ENCODE results near the gene CDKN1C.

Gene CDKN1C

GRCh38 chr11:2885678-2886081 is at the start of gene CDKN1C:
CDKN1C (minus strand) TSS chr11:2885775; CDS start chr11:2885456, 319 bp downstream.
- Histone ChIP-seq H3K9ac (ENCODE audit: low read length) (no peak within 1 kb of the TSS), H3K9me2 (replicated peaks; ENCODE audit: insufficient read depth, low read length) (no peaks in the 10 kb centered on the region), H4K20me1 (ENCODE audit: low read depth, low read length) (no peaks in the 10 kb centered on the region), H3K4me2 (ENCODE audit: low read depth, low read length, poor library complexity, severe bottlenecking) (no peak within 1 kb of the TSS), H3K9me3 (ENCODE audit: insufficient read depth, low read length) (no peaks in the 10 kb centered on the region), H3K79me2 (ENCODE audit: insufficient read depth, low read length) (no peaks in the 10 kb centered on the region), H3K27me3 (ENCODE audit: low read length) (no peaks in the 10 kb centered on the region), H3F3A (ENCODE audit: insufficient read depth) (no peaks in the 10 kb centered on the region), H3K27ac (ENCODE audit: low read depth, low read length) (no peak within 1 kb of the TSS), H2AFZ (ENCODE audit: low read depth, low read length, severe bottlenecking) (no peak within 1 kb of the TSS), H3K36me3 (ENCODE audit: low read length) (no peaks in the 10 kb centered on the region), H3K4me3 (ENCODE audit: insufficient read depth, low read length, poor library complexity, severe bottlenecking) (no peak within 1 kb of the TSS)
- TF ChIP-seq EZH2phosphoT487 (conservative IDR thresholded peaks at IDR 0.05; ENCODE audit: low read length) (no peak), CTCF (IDR thresholded peaks at IDR 0.05; ENCODE audit: insufficient read depth, low read length, poor library complexity, severe bottlenecking) (no peak)

- Histone ChIP-seq H3K4me2 (ENCODE audit: low read depth, low read length, poor library complexity, severe bottlenecking) (no peak overlapping the region), H3K4me3 (ENCODE audit: insufficient read depth, low read length, poor library complexity, severe bottlenecking) (no peak overlapping the region), H3K9me2 (replicated peaks; ENCODE audit: insufficient read depth, low read length) (no peaks in the 10 kb centered on the region), H3K27ac (ENCODE audit: low read depth, low read length) (no peak overlapping the region), H3K9ac (ENCODE audit: low read length) (no peak overlapping the region), H3K27me3 (ENCODE audit: low read length) (no peaks in the 10 kb centered on the region), H3K79me2 (ENCODE audit: insufficient read depth, low read length) (no peaks in the 10 kb centered on the region), H2AFZ (ENCODE audit: low read depth, low read length, severe bottlenecking) (no peak overlapping the region), H4K20me1 (ENCODE audit: low read depth, low read length) (no peaks in the 10 kb centered on the region), H3K9me3 (ENCODE audit: insufficient read depth, low read length) (peaks cover 22% of the 10 kb centered on the region), H3F3A (ENCODE audit: insufficient read depth) (peaks cover 10% of the 10 kb centered on the region; the same call in 1 of the 2 replicates), H3K36me3 (ENCODE audit: low read length) (no peaks in the 10 kb centered on the region)
- TF ChIP-seq CTCF (IDR thresholded peaks at IDR 0.05; ENCODE audit: insufficient read depth, low read length, poor library complexity, severe bottlenecking) (no peak), EZH2phosphoT487 (conservative IDR thresholded peaks at IDR 0.05; ENCODE audit: low read length) (no peak)
Observed at GRCh38 chr11:2934611-2935239, 49.1 kb upstream of the CDKN1C start.

GRCh38 chr11:2934021-2934550 is 48.5 kb upstream of the CDKN1C start:
- Histone ChIP-seq H3K4me3 (ENCODE audit: insufficient read depth, low read length, poor library complexity, severe bottlenecking) (no peak overlapping the region), H3K9me3 (ENCODE audit: insufficient read depth, low read length) (peaks cover 16% of the 10 kb centered on the region), H2AFZ (ENCODE audit: low read depth, low read length, severe bottlenecking) (no peak overlapping the region), H3K36me3 (ENCODE audit: low read length) (no peaks in the 10 kb centered on the region), H3K9me2 (replicated peaks; ENCODE audit: insufficient read depth, low read length) (no peaks in the 10 kb centered on the region), H3K4me2 (ENCODE audit: low read depth, low read length, poor library complexity, severe bottlenecking) (no peak overlapping the region), H3K27ac (ENCODE audit: low read depth, low read length) (no peak overlapping the region), H4K20me1 (ENCODE audit: low read depth, low read length) (no peaks in the 10 kb centered on the region), H3K9ac (ENCODE audit: low read length) (no peak overlapping the region), H3K79me2 (ENCODE audit: insufficient read depth, low read length) (no peaks in the 10 kb centered on the region), H3F3A (ENCODE audit: insufficient read depth) (peaks cover 10% of the 10 kb centered on the region; the same call in 1 of the 2 replicates), H3K27me3 (ENCODE audit: low read length) (no peaks in the 10 kb centered on the region)
- TF ChIP-seq EZH2phosphoT487 (conservative IDR thresholded peaks at IDR 0.05; ENCODE audit: low read length) (no peak), CTCF (IDR thresholded peaks at IDR 0.05; ENCODE audit: insufficient read depth, low read length, poor library complexity, severe bottlenecking) (no peak)
